Epithelial cell of esophagus (primary cell): ENCODE results near the gene KRT24.

Experiments used
- DNase-seq: peaks from one replicate; pipeline ENCODE4 v3.0.0; 2010; ENCODE audit warnings: low read depth
- H3K4me3 ChIP-seq: 2 replicates; pipeline ENCODE4 v1.5.1; 2011; ENCODE audit warnings: mild to moderate bottlenecking, low read length, control low read depth
- TF ChIP-seq, protein P1 (sequence below): IDR thresholded peaks from 2 replicates; pipeline ENCODE4 v1.5.1; 2011; ENCODE audit warnings: low read depth, mild to moderate bottlenecking, low read length, control low read depth, inconsistent platforms; ENCODE audit not compliant: insufficient read depth; ENCODE audit errors: missing control alignments

KRT24 gene

DNA sequence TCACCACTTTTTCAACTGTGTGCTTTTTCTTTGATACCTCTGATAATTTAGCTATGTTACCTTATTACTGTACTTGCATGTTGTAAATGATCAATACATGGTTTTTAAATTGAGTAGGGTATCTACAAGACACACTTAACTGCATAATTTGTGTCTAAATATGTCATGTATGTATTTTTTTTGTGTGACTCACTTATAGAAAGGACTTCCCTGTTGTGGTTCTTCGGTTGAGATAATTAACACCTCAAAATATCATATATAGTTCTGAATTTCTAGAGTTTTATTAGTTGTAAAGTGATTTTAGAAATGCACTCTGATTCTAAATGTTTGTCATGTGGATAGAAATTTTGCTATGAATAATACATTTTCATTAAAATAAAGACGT, 24.0 kb downstream of the KRT24 start:
- no peak overlapping the region for H3K4me3 ChIP-seq
- DNase-seq = no peak
- TF ChIP-seq, protein P1, sequence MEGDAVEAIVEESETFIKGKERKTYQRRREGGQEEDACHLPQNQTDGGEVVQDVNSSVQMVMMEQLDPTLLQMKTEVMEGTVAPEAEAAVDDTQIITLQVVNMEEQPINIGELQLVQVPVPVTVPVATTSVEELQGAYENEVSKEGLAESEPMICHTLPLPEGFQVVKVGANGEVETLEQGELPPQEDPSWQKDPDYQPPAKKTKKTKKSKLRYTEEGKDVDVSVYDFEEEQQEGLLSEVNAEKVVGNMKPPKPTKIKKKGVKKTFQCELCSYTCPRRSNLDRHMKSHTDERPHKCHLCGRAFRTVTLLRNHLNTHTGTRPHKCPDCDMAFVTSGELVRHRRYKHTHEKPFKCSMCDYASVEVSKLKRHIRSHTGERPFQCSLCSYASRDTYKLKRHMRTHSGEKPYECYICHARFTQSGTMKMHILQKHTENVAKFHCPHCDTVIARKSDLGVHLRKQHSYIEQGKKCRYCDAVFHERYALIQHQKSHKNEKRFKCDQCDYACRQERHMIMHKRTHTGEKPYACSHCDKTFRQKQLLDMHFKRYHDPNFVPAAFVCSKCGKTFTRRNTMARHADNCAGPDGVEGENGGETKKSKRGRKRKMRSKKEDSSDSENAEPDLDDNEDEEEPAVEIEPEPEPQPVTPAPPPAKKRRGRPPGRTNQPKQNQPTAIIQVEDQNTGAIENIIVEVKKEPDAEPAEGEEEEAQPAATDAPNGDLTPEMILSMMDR = no peak

DNA sequence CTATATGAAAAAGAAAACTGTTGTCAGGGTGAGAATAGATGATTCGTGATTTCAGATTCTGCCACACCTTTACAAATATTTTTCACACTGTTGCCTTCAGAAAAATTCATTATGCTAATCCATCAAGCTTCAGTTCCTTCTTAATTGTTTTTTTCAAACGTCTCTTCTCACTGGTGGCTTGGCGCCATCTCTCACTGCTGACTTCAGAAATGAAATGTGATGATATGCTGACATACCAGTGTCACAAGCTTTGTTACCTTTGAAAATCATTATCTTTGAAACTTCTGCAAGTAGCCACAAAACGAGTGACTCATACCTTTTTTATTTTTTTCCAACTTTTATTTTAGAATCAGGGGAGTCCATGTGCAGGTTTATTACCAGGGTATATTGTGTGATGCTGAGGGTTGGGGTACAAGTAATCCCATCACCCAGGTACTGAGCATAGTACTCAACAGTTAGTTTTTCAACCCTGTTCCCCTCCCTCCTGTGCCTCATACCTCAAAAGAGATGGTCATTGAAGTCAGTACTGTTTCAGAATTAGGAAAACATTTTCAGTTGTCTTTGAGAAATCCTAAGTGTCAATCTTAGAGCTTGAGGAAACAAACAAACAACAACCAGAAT, 24.5 kb downstream of the KRT24 start:
- TF ChIP-seq, protein P1 = no peak
- peak; percentile 11 for DNase-seq
- no peak overlapping the region for H3K4me3 ChIP-seq

DNA sequence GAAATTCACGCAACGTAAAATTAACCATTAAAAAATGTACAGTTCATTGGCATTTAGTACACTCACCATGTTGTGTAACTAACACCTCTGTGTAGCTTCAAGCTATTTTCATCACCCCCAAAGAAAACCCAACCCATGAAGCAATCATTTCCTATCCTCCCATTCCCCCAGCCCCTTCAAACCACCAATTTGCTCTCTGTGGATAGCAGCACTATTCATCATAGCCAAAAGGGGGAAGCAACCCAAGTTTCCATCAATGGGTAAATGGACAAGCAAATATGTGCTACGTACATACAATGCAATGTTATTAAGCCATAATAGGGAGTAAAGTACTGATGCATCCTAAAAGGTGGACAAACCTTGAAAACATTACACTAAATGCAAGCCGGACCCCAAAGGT, 27.6 kb downstream of the KRT24 start:
- DNase-seq = no peak
- TF ChIP-seq, protein P1 = no peak
- H3K4me3 ChIP-seq = no peak overlapping the region

DNA sequence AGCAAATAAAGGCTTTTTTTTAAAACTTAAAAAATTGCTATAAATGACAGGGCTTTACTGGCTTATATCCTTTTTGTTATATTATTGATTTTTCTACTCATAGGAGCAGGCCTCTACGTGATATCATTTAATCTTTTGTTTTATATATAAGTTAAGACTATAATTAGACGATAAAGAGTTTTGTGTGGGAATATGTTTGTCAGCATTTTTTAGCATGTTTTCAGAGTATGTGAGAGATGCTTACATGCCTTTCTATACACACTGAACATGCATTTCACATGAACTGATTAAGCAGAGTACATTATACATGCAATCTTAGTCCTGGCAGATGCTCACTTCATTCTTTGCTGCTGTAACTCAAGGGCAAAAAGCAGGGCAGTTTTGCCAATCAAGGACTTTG, 30.9 kb downstream of the KRT24 start:
- no peak overlapping the region for H3K4me3 ChIP-seq
- TF ChIP-seq, protein P1 = no peak

DNA sequence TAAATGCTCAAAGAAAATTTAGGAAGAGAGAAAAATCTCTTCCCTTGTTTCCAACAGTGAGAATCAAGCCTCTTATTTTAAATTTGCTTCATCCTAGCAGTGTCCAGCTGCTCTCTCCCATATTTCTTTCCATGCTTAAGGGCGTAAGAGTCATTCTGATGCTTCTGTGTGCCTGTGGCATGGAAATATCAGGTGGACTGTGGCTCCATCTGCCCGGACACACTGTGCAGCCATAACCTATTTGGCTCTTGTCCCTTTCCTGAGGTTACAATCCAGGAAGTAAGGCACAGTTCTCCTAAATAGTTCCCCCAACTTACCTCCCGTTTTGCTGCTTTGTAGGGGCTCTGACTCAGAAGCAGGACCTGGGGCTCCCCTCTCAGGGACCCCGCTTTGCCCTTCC, 32.3 kb downstream of the KRT24 start:
- H3K4me3 ChIP-seq = no peak overlapping the region
- no peak for DNase-seq
- TF ChIP-seq, protein P1 = no peak

More for the DNA sequence above, 30.9 kb downstream of the KRT24 start:
- DNase-seq = no peak

DNA sequence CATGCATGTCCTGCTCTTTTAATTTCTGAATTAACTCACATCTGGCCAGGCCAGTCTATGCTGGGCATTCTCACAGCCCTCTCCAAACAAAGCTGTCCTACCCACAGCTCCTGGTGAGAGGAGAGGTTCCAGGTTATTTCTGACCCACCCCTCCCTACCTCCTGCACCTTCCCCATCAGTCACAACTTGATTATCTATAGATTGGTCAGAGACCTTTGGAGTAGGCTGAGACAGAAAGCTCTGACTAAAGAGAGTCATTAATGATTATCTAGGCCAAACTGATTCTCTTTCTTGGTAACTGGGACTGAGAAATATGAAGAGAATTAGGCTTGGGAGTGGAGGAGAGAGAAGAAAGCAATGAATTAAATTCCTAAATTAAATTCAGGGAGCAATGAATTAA, 37.2 kb downstream of the KRT24 start:
- no peak overlapping the region for H3K4me3 ChIP-seq
- TF ChIP-seq, protein P1 = no peak
- DNase-seq = no peak
